OCI-LY7 (cell line): Measurements from ENCODE around the gene SEMA6C. TPM values are rescaled to one million over a fixed set of nuclear protein-coding genes. Genes with fewer than 3 reads are reported as not detected.
"Not testable (repeated sequence)": the region's sequence is repeated elsewhere in the genome, so short reads cannot be mapped to it uniquely, and the experiment has no call there.

Source experiments
- BruUV-seq: library from RNA; stranded (reverse); fragments of 400-500 nt; replicated peaks from 2 replicates; lab custom pipeline; 2021; lab: Mats Ljungman, UMichigan
- CTCF ChIA-PET: fragments of 300-600 bp; sonication (Branson Sonifier 250); formaldehyde crosslinking; loops from one replicate; lab custom pipeline; 2022; ENCODE audit warnings: antibody characterized with exemption; ENCODE audit not compliant: unreplicated experiment; lab: Charles Lee
- POLR2A ChIA-PET: fragments of 300-600 bp; sonication (Branson Sonifier 250); formaldehyde crosslinking; loops from one replicate; lab custom pipeline; 2022; ENCODE audit warnings: antibody characterized with exemption; lab: Charles Lee
- DNase-seq: peaks from one replicate; pipeline ENCODE4 v3.0.0-alpha.2; 2015; ENCODE audit warnings: low spot score
- H2AFZ ChIP-seq: fragments of 200-600 bp; sonication (generic), shearing (Covaris generic); 2 replicates; pipeline ENCODE4 v1.6.1; 2014; ENCODE audit warnings: mild to moderate bottlenecking, antibody characterized with exemption, low read length, moderate library complexity
- H3K27ac ChIP-seq: fragments of 200-600 bp; sonication (generic); 2 replicates; pipeline ENCODE4 v1.5.1; 2014; ENCODE audit warnings: mixed run types, low read depth, mild to moderate bottlenecking, moderate library complexity, low read length, inconsistent platforms; ENCODE audit not compliant: poor library complexity, severe bottlenecking
- H3K36me3 ChIP-seq: fragments of 200-600 bp; sonication (generic); 2 replicates; pipeline ENCODE4 v1.6.1; 2014; ENCODE audit warnings: mild to moderate bottlenecking, antibody characterized with exemption, low read length, moderate library complexity, mixed read lengths; ENCODE audit not compliant: insufficient read depth
- H3K4me1 ChIP-seq: fragments of 200-600 bp; sonication (generic); 2 replicates; pipeline ENCODE4 v1.5.1; 2014; ENCODE audit warnings: mild to moderate bottlenecking, low read length; ENCODE audit not compliant: insufficient read depth, poor library complexity, severe bottlenecking
- H3K4me2 ChIP-seq: fragments of 200-600 bp; sonication (generic); 2 replicates; pipeline ENCODE4 v1.6.1; 2014; ENCODE audit warnings: mild to moderate bottlenecking, low read length
- H3K4me3 ChIP-seq: fragments of 200-600 bp; sonication (generic); 2 replicates; pipeline ENCODE4 v1.5.1; 2014; ENCODE audit warnings: mild to moderate bottlenecking, low read depth, low read length; ENCODE audit not compliant: poor library complexity, severe bottlenecking
- H3K79me2 ChIP-seq: fragments of 200-600 bp; sonication (generic); 2 replicates; pipeline ENCODE4 v1.6.1; 2016; ENCODE audit warnings: low read depth, mild to moderate bottlenecking, low read length, moderate library complexity, mixed read lengths; ENCODE audit not compliant: insufficient read depth
- H3K9me2 ChIP-seq: fragments of 200-600 bp; sonication (generic); 2 replicates; pipeline ENCODE4 v1.6.1; 2016; ENCODE audit warnings: mild to moderate bottlenecking, low read length, mixed read lengths; ENCODE audit not compliant: insufficient read depth
- H3K9me3 ChIP-seq: fragments of 200-600 bp; sonication (generic); 2 replicates; pipeline ENCODE4 v1.6.1; 2014; ENCODE audit warnings: mild to moderate bottlenecking, mixed run types, low read length, mixed read lengths
- H4K20me1 ChIP-seq: fragments of 200-600 bp; sonication (generic); 2 replicates; pipeline ENCODE4 v1.6.1; 2014; ENCODE audit warnings: mild to moderate bottlenecking, antibody characterized with exemption, low read length, moderate library complexity, mixed read lengths; ENCODE audit not compliant: insufficient read depth
- EZH2phosphoT487 ChIP-seq: fragments of 200-600 bp; sonication (generic); IDR thresholded peaks from 2 replicates; pipeline ENCODE4 v1.6.1; 2018; ENCODE audit warnings: low read depth, borderline replicate concordance, mild to moderate bottlenecking, mixed run types, antibody characterized with exemption, low read length, moderate library complexity, mixed read lengths
- intact Hi-C: fragments of 100-400 bp; cut with micrococcal nuclease; formaldehyde crosslinking; loops from one replicate; pipeline ENCODE4 v1.10.0; 2022; ENCODE audit not compliant: unreplicated experiment
- total RNA-seq, 2 experiments: library from RNA; depleted of rRNA in 1 of 2; stranded (reverse); fragments of >200 nt in 1 of 2; shearing (Covaris generic) in 1 of 2; gene quantifications; 2 replicates each; pipeline ENCODE4 v1.2.3, GENCODE V29; 2014 to 2022
- TF ChIP-seq, protein P1 (sequence below): fragments of 200-600 bp; sonication (generic); conservative IDR thresholded peaks from 2 replicates; pipeline ENCODE4 v1.5.1; 2014; ENCODE audit warnings: mild to moderate bottlenecking, antibody characterized with exemption, low read length, moderate library complexity, mixed read lengths

SEMA6C gene
- total RNA-seq, 2 experiments from 2014 or later: 1.1 to 1.9 TPM

GRCh38 chr1:151189637-151190445, 43.4 kb upstream of the SEMA6C start, which contains the start of gene VPS72:
Gene VPS72 (minus strand): TSS chr1:151190197. CDS start chr1:151190121, 76 bp downstream.
- Histone ChIP-seq H3K27ac (peak within 1 kb of the TSS; percentile 66), H4K20me1 (no peaks in the 10 kb centered on the region), H2AFZ (peak within 1 kb of the TSS; percentile 79), H3K9me3 (no peaks in the 10 kb centered on the region), H3K4me1 (peaks cover 19% of the 10 kb centered on the region), H3K79me2 (peaks cover 16% of the 10 kb centered on the region), H3K4me3 (peak within 1 kb of the TSS; percentile 91), H3K36me3 (peaks cover 18% of the 10 kb centered on the region), H3K9me2 (no peaks in the 10 kb centered on the region), H3K4me2 (peak within 1 kb of the TSS; percentile 100)
- BruUV-seq: no TSS peak
- peak; percentile 94 for DNase-seq
- CTCF ChIA-PET: interaction anchor here (0.5 to 1.2 kb wide), 3 partner anchors 14 to 187 kb away, joined by 3 to 4 read pairs (median 3); partner anchors contain the start of gene TMOD4
- POLR2A ChIA-PET: interaction anchor here (0.6 to 2.0 kb wide), 10 partner anchors 9 to 821 kb away, joined by 3 to 11 read pairs (median 4); partner anchors contain the start of genes LYSMD1, PIP5K1A, PSMD4 and SCNM1
- intact Hi-C loops: no loop called here
- TF ChIP-seq, protein P1, sequence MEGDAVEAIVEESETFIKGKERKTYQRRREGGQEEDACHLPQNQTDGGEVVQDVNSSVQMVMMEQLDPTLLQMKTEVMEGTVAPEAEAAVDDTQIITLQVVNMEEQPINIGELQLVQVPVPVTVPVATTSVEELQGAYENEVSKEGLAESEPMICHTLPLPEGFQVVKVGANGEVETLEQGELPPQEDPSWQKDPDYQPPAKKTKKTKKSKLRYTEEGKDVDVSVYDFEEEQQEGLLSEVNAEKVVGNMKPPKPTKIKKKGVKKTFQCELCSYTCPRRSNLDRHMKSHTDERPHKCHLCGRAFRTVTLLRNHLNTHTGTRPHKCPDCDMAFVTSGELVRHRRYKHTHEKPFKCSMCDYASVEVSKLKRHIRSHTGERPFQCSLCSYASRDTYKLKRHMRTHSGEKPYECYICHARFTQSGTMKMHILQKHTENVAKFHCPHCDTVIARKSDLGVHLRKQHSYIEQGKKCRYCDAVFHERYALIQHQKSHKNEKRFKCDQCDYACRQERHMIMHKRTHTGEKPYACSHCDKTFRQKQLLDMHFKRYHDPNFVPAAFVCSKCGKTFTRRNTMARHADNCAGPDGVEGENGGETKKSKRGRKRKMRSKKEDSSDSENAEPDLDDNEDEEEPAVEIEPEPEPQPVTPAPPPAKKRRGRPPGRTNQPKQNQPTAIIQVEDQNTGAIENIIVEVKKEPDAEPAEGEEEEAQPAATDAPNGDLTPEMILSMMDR: 0 out of 2 replicates have a peak, but pooled peaks have one; percentile 26
- no peak for TF ChIP-seq EZH2phosphoT487

- H4K20me1 ChIP-seq, H3K9me3 ChIP-seq, H3K9me2 ChIP-seq, intact Hi-C loops, BruUV-seq, H2AFZ ChIP-seq, DNase-seq, CTCF ChIA-PET: not testable (repeated sequence)
- peak overlapping the region; percentile 66 for H3K27ac ChIP-seq
- peak overlapping the region; percentile 91 for H3K4me3 ChIP-seq
- peaks cover 19% of the 10 kb centered on the region for H3K4me1 ChIP-seq
- peaks cover 30% of the 10 kb centered on the region for H3K36me3 ChIP-seq
- POLR2A ChIA-PET: interaction anchor here (1.0 to 1.5 kb wide), 5 partner anchors 11 to 32 kb away, joined by 3 to 6 read pairs (median 3); partner anchors contain the start of genes LYSMD1, SCNM1, TMOD4 and TNFAIP8L2
- peaks cover 16% of the 10 kb centered on the region for H3K79me2 ChIP-seq
- peak overlapping the region; percentile 100 for H3K4me2 ChIP-seq
These were observed 42.2 kb upstream of the SEMA6C start for GRCh38 chr1:151188667-151189066.

DNA sequence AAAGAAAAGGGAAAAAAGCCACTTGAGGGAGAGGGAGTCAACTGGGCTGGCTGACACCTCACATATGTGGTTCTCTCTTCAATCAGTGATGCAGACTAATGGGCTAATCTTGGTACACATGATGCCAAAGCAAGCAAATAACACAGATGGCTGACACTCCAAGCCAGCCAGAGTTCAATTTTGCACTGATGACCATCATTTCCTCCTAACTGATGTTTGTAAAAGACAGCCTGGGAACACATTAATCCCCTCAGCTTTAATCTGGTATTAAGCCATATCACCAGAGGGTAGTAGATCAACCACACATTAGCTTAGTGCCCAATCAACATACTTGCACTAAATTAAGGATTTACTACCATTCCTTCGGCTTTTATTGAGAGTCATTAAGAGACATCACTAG, 40.8 kb upstream of the SEMA6C start:
- peaks cover 19% of the 10 kb centered on the region for H3K4me1 ChIP-seq
- intact Hi-C loops: no loop called here
- H3K27ac ChIP-seq: no peak overlapping the region
- H3K36me3 ChIP-seq: peaks cover 44% of the 10 kb centered on the region
- no peak overlapping the region for H3K4me3 ChIP-seq
- no peak overlapping the region for H2AFZ ChIP-seq
- TF ChIP-seq, protein P1: no peak
- no peak for TF ChIP-seq EZH2phosphoT487
- H3K9me3 ChIP-seq: no peaks in the 10 kb centered on the region
- H3K79me2 ChIP-seq: peaks cover 16% of the 10 kb centered on the region
- ChIA-PET POLR2A (no interaction called here), CTCF (no interaction called here)
- H3K9me2 ChIP-seq: no peaks in the 10 kb centered on the region
- H3K4me2 ChIP-seq: no peak overlapping the region
- DNase-seq: no peak
- no TSS peak for BruUV-seq
- H4K20me1 ChIP-seq: no peaks in the 10 kb centered on the region
